GM19397 (cell line): ENCODE measurements around the gene MKS1.

Experiments
- ATAC-seq: cut with Tn5 transposase; IDR thresholded peaks from one replicate; pipeline ENCODE4 v1.9.1; 2021; ENCODE audit warnings: mild to moderate bottlenecking, moderate library complexity; ENCODE audit not compliant: unreplicated experiment

MKS1 gene

DNA sequence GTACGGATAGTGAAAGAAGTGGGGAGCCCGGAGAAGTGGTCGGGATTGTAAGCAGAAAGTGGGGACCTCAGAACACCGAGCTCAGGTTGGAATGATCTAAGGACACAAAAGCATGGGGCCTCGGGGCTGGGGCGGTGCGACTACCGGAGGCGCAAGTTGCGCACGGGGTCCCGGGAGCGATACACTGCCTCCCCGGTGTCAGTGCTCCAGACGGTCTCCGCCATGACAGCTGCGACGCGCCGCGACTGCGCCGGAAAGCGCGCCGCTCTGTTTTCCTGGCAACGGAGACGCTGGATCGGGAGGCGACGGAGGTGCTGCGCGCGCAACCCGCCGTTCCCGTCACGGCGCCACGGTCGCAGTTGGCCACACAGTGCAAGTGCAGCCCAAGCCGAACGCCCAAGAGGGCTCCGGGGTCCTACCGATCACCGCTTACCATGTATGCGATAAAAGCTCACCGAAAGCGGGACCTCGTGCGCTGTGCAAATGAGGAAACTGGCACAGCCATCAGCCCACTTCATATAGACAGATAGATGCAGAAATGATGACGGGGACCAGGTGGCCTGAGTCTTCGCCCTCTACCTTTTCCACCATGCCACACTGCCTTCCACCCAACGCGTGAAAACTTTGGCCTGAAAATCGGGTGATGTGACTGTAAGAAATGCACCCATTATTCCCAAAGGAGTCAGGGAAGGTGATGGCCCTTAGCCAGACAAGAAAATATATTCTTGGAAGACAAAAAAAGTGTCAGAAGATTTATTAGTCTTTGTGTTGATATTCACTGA is at the start of gene MKS1:
TSS of gene MKS1 (minus strand) at position 249 of the 782 bp plus-strand sequence. CDS start at position 224, 25 bp downstream.
- peak; percentile 96 for ATAC-seq

DNA sequence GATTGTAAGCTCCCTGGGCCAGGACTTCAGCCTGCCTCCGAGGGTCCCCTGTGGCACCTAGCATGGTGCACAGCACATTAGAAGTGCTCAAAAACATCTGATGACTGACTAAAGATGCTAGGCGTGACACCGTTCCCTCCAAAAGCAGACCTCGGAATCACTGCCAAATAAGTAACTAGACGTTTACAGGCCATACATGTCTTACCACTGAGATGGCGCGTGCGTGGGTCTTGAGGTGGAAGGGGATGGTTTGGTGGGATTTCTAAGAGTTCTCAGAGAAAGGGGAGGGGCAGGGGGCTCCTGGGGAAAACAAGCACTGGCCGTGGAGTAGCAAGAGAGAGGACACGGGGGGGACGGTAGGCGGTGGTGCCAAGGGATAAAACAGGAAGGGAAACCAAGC is 49.3 kb upstream of the MKS1 start:
- ATAC-seq, result no peak

- ATAC-seq, result no peak
These were observed 48.6 kb upstream of the MKS1 start for GRCh38 chr17:58267347-58268324.

- ATAC-seq, result no peak
These were observed 47.1 kb upstream of the MKS1 start for GRCh38 chr17:58265902-58266875.

DNA sequence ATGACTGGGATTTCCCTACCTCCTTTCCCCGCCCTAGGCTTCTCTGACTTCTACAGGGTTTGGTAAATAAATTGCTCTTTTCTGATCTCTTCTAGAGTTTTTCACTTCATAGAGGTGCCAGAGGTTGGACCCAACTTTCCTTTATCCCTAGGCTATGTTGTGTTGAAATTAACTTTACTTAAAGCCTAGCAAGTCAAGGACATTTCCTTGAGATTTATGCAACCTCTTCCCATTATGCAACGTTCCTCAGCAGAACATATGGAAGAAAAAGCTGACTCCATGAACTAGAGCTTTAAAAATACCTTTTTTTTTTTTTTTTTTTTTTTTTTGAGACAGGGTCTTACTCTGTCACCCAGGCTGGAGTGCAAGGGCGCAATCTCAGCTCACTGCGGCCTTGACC is 46.2 kb upstream of the MKS1 start:
- no peak for ATAC-seq

- no peak for ATAC-seq
These were observed 45.5 kb upstream of the MKS1 start for GRCh38 chr17:58264407-58265103.

DNA sequence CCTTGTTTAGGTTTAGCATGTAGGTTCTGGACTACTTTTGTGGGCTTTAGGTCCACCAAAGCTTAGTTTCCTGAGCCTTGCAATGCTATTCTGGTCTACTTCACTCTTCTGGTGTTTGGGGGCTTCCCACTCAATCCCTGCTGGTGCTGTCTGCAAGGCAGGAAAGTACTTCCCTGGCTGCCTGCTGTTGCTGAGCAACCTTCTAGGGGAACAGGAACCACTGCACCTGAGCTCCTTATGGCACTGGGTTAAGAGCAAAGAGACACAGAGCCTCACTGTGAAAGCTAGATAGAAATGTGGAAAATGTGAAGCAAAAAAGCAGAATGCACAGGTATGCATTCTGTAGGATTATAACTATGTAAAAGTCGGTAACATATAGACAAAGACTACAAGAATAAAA is 44.7 kb upstream of the MKS1 start:
- ATAC-seq, result no peak

DNA sequence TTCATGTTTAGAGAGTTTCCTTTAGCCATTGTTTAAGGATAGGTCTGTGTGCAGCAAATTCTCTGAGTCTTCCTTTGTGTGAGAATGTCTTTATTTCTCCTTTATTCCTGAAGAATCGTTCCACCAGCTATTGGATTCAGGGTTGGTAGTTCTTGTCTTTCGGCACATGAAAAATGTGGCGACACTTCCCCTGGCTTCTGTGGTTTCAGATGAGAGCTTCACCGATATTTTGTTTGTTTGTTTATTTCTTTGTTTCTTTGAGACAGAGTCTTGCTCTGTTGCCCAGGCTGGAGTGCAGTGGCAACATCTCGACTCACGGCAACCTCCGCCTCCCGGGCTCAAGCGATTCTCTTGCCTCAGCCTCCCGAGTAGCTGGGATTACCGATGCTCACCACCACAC is 43.1 kb upstream of the MKS1 start:
- no peak for ATAC-seq

GRCh38 chr17:58254803-58255202 is 35.7 kb upstream of the MKS1 start:
- no peak for ATAC-seq

GRCh38 chr17:58253082-58253481 is 34.0 kb upstream of the MKS1 start:
- ATAC-seq, result no peak

GRCh38 chr17:58252141-58252540 is 33.1 kb upstream of the MKS1 start:
- no peak for ATAC-seq

GRCh38 chr17:58250344-58251011 is 31.4 kb upstream of the MKS1 start:
- no peak for ATAC-seq

DNA sequence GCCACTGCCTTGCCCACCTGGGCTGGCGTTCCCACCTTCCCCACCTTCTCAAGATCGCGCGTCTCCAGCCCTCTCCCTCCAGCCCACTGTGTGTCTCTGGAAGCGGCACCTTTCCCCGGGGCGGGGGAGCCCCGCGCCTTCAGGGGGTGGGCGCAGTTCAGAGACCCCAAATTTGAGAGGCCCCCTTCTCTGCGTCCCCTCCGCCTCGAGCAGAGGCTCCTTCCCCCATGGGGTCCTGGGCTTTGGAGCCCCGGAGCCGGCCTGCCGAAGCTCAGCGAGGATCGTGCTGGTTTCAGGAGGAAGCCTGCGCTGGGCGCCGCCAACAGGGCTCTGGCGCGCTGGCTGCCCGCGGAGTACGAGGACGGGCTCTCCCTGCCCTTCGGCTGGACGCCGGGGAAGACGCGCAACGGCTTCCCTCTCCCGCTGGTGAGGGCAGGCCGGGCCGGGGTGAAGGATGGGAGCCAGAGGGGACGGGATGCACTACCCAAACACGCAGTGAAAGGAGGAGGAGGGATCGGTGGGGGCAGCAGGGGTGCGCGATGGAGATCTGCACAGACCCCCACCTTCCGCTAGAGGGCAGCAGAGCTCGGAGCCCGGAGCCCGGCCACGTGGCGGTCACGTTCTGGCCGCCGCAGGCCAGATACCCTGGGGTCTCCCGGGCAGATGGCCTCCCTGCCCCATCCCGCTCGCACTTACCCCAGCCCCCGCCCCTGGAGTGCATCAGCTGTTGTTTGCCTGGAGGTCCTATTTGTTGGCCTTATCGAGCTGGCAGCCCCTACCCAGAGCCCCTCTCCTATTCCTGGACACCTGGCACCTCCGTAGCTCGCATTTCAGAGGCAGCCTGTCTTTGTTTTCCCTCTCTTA is 30.4 kb upstream of the MKS1 start:
- peak; percentile 74 for ATAC-seq

DNA sequence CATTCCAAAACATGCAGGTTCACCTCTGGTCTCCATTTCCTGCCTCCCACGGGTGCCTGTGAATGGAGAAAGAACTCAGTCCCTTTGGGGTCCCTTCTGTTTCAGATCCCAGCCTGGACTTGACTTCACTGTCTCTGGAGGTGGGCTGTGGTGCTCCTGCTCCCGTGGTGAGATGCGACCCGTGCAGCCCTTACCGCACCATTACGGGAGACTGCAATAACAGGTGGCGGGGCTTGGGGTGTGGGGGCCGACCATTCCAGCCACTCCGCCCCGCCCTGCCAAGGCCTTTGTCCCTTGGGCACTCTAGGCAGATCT is 29.9 kb upstream of the MKS1 start:
- ATAC-seq, result no peak

GRCh38 chr17:58247511-58248363 is 28.7 kb upstream of the MKS1 start:
- no peak for ATAC-seq

- no peak for ATAC-seq
These were observed 27.7 kb upstream of the MKS1 start for GRCh38 chr17:58246781-58247180.

GRCh38 chr17:58246104-58246740 is 27.2 kb upstream of the MKS1 start:
- no peak for ATAC-seq
